ENCODE results near the gene CD300LF.

GRCh38 chr17:74729368-74729767 is 16.6 kb upstream of the CD300LF start:
- TF ChIP-seq CTCF (conservative IDR thresholded peaks at IDR 0.05; ENCODE audit: low read length): no peak
- no peak for TF ChIP-seq EZH2phosphoT487 (IDR thresholded peaks at IDR 0.05; ENCODE audit: borderline replicate concordance)
